CD4-positive, alpha-beta T cell (primary cell): ENCODE measurements around the gene PITPNM3. TPM values are rescaled to one million over a fixed set of nuclear protein-coding genes. Genes with fewer than 3 reads are reported as not detected.

ENCODE experiments used
- ATAC-seq: fragments of 200-7000 bp; cut with Tn5 transposase; one replicate; pipeline ENCODE4 v1.10.0; 2022; ENCODE audit warnings: mild to moderate bottlenecking; ENCODE audit not compliant: poor library complexity
- CTCF ChIA-PET: fragments of 350-600 bp; sonication (Branson Sonifier 250); formaldehyde crosslinking; loops from one replicate; lab custom pipeline; 2021; ENCODE audit warnings: antibody characterized with exemption, inconsistent platforms; lab: Charles Lee
- POLR2A ChIA-PET: fragments of 350-600 bp; sonication (Branson Sonifier 250); formaldehyde crosslinking; loops from one replicate; lab custom pipeline; 2021; ENCODE audit warnings: antibody characterized with exemption, inconsistent platforms; lab: Charles Lee
- DNase-seq, 14 experiments: peaks; one replicate each; pipeline ENCODE4 v3.0.0-alpha.2; 2013 to 2020; ENCODE audit warnings: mixed read lengths in 2 of 14
- H3K27ac ChIP-seq, 2 donors: one replicate each; pipeline versions ENCODE4 v1.5.1 to v1.7.0; 2013; ENCODE audit warnings: low read length in 2 of 2, low read depth in 1 of 2, mild to moderate bottlenecking in 1 of 2
- H3K27me3 ChIP-seq, 2 experiments: 1 replicate in 1 of 2; 2 replicates in 1 of 2; pipeline versions ENCODE4 v1.6.1 to v1.7.0; 2013; ENCODE audit warnings: low read length in 2 of 2, control low read depth in 1 of 2, mild to moderate bottlenecking in 1 of 2, moderate library complexity in 1 of 2; ENCODE audit not compliant: insufficient read depth in 2 of 2, control insufficient read depth in 1 of 2
- H3K36me3 ChIP-seq: one replicate; pipeline ENCODE4 v1.6.1; 2013; ENCODE audit warnings: low read length, control low read depth; ENCODE audit not compliant: insufficient read depth
- H3K4me1 ChIP-seq: one replicate; pipeline ENCODE4 v1.6.1; 2013; ENCODE audit warnings: low read length, control low read depth; ENCODE audit not compliant: insufficient read depth
- H3K4me3 ChIP-seq: one replicate; pipeline ENCODE4 v1.5.1; 2013; ENCODE audit warnings: mild to moderate bottlenecking, low read length, moderate library complexity
- H3K9me3 ChIP-seq, 2 experiments: 1 replicate in 1 of 2; 2 replicates in 1 of 2; pipeline versions ENCODE4 v1.6.1 to v1.7.0; 2013; ENCODE audit warnings: low read length in 2 of 2, mild to moderate bottlenecking in 2 of 2, control low read depth in 1 of 2, moderate library complexity in 1 of 2; ENCODE audit not compliant: control insufficient read depth in 1 of 2, insufficient read depth in 1 of 2
- H3K27ac Mint-ChIP-seq: one replicate; pipeline ENCODE4 v1.8.0; 2020; ENCODE audit warnings: mixed read lengths
- H3K27me3 Mint-ChIP-seq: one replicate; pipeline ENCODE4 v1.8.0; 2021; ENCODE audit warnings: mixed read lengths
- H3K36me3 Mint-ChIP-seq: one replicate; pipeline ENCODE4 v1.8.0; 2021; ENCODE audit warnings: low read depth, mixed read lengths
- H3K4me1 Mint-ChIP-seq: one replicate; pipeline ENCODE4 v1.8.0; 2021; ENCODE audit warnings: low read depth, mixed read lengths
- H3K4me3 Mint-ChIP-seq: one replicate; pipeline ENCODE4 v1.8.0; 2020; ENCODE audit warnings: mild to moderate bottlenecking, mixed read lengths
- H3K9me3 Mint-ChIP-seq: one replicate; pipeline ENCODE4 v1.8.0; 2020; ENCODE audit warnings: mixed read lengths
- CTCF ChIP-seq: fragments of 200-600 bp; IDR thresholded peaks from one replicate; pipeline ENCODE4 v1.8.0; 2022; ENCODE audit warnings: antibody characterized with exemption, mild to moderate bottlenecking
- intact Hi-C, 2 experiments: fragments of 100-400 bp; cut with DNase I in 1 of 2; cut with micrococcal nuclease in 1 of 2; formaldehyde crosslinking; loops; one replicate each; pipeline versions ENCODE4 v1.15.1 to v1.9.0; 2023 to 2025; cut with DNase I, micrococcal nuclease
- total RNA-seq, 174 experiments: library from RNA in 2 of 174; stranded (reverse) in 2 of 174; gene quantifications; one replicate each; pipeline ENCODE4 v1.2.3 and lab custom pipeline; 2021 to 2026

The PITPNM3 gene
- total RNA-seq, 2 experiments from 2014 or later, result 0.34 to 0.41 TPM

GRCh38 chr17:6571452-6571781, 15.1 kb upstream of the PITPNM3 start:
- Histone ChIP-seq H3K27me3 (no peaks in the 10 kb centered on the region), H3K4me3 (no peak overlapping the region), H3K9me3 (no peaks in the 10 kb centered on the region), H3K36me3 (no peaks in the 10 kb centered on the region), H3K27ac (no peak overlapping the region), H3K4me1 (peaks cover 16% of the 10 kb centered on the region)
- Mint-ChIP-seq H3K27ac (no peak overlapping the region), H3K4me1 (peaks cover 15% of the 10 kb centered on the region), H3K36me3 (no peaks in the 10 kb centered on the region), H3K27me3 (no peaks in the 10 kb centered on the region), H3K9me3 (no peaks in the 10 kb centered on the region), H3K4me3 (no peak overlapping the region)
- no peak for DNase-seq
- POLR2A ChIA-PET, result no interaction called here
- no peak for ATAC-seq
- no peak for TF ChIP-seq CTCF
- intact Hi-C loops, result loop anchor here in 1 of 2 experiments (5.0 kb wide), 1 partner anchor 49 kb away; no protein-coding TSS in a partner anchor
- CTCF ChIA-PET, result no interaction called here

GRCh38 chr17:6570731-6571451, 14.5 kb upstream of the PITPNM3 start:
- Histone ChIP-seq H3K27me3 (no peaks in the 10 kb centered on the region), H3K27ac (no peak overlapping the region), H3K4me1 (peaks cover 12% of the 10 kb centered on the region), H3K36me3 (no peaks in the 10 kb centered on the region), H3K4me3 (no peak overlapping the region), H3K9me3 (no peaks in the 10 kb centered on the region)
- ATAC-seq (no peak), DNase-seq (no peak)
- H3K4me3 Mint-ChIP-seq, result no peak overlapping the region
- no peaks in the 10 kb centered on the region for H3K9me3 Mint-ChIP-seq
- H3K27me3 Mint-ChIP-seq, result no peaks in the 10 kb centered on the region
- no peak for TF ChIP-seq CTCF
- H3K27ac Mint-ChIP-seq, result no peak overlapping the region
- H3K4me1 Mint-ChIP-seq, result peaks cover 12% of the 10 kb centered on the region
- H3K36me3 Mint-ChIP-seq, result no peaks in the 10 kb centered on the region
- intact Hi-C loops, result loop anchor here in 1 of 2 experiments (5.0 kb wide), 1 partner anchor 49 kb away; no protein-coding TSS in a partner anchor
- ChIA-PET CTCF (no interaction called here), POLR2A (no interaction called here)

- H3K27me3 ChIP-seq, result no peaks in the 10 kb centered on the region
- TF ChIP-seq CTCF, result no peak
- no peaks in the 10 kb centered on the region for H3K9me3 Mint-ChIP-seq
- peaks cover 4% of the 10 kb centered on the region for H3K27me3 Mint-ChIP-seq
- no peaks in the 10 kb centered on the region for H3K4me1 Mint-ChIP-seq
- DNase-seq (no peak), ATAC-seq (no peak)
- no peaks in the 10 kb centered on the region for H3K36me3 ChIP-seq
- no peaks in the 10 kb centered on the region for H3K36me3 Mint-ChIP-seq
- H3K9me3 ChIP-seq, result no peaks in the 10 kb centered on the region
- CTCF ChIA-PET, result no interaction called here
- intact Hi-C loops, result loop anchor here in 1 of 2 experiments (5.0 kb wide), 1 partner anchor 47 kb away; no protein-coding TSS in a partner anchor
- POLR2A ChIA-PET, result no interaction called here
- no peak overlapping the region for H3K4me3 Mint-ChIP-seq
- no peaks in the 10 kb centered on the region for H3K4me1 ChIP-seq
- H3K4me3 ChIP-seq, result no peak overlapping the region
- H3K27ac Mint-ChIP-seq, result no peak overlapping the region
- no peak overlapping the region for H3K27ac ChIP-seq
Observed at GRCh38 chr17:6569370-6570285, 13.3 kb upstream of the PITPNM3 start.
